AG04449 (cell line): ENCODE measurements around the gene GFM2.

Experiments
- CTCF ChIA-PET: fragments of 350-600 bp; formaldehyde crosslinking; extraction: SDS; loops from one replicate; lab custom pipeline; 2021; ENCODE audit warnings: antibody characterized with exemption; lab: Yijun Ruan, JAX
- POLR2A ChIA-PET: fragments of 400-600, 350-600 bp; formaldehyde crosslinking; extraction: SDS; loops from one replicate; lab custom pipeline; 2020; ENCODE audit warnings: antibody characterized with exemption, inconsistent platforms; lab: Yijun Ruan, JAX
- DNase-seq: peaks from one replicate; pipeline ENCODE4 v3.0.0-alpha.2; 2010; ENCODE audit warnings: low read depth, low spot score
- H3K4me3 ChIP-seq: 2 replicates; pipeline ENCODE4 v1.5.1; 2011; ENCODE audit warnings: low read depth, mild to moderate bottlenecking, control low read depth, low read length
- TF ChIP-seq, protein P1 (sequence below): IDR thresholded peaks from one replicate; pipeline ENCODE4 v1.5.1; 2011; ENCODE audit warnings: mild to moderate bottlenecking, moderate library complexity, low read length, control low read depth, inconsistent platforms; ENCODE audit not compliant: insufficient read depth; ENCODE audit errors: missing control alignments

The GFM2 gene

DNA sequence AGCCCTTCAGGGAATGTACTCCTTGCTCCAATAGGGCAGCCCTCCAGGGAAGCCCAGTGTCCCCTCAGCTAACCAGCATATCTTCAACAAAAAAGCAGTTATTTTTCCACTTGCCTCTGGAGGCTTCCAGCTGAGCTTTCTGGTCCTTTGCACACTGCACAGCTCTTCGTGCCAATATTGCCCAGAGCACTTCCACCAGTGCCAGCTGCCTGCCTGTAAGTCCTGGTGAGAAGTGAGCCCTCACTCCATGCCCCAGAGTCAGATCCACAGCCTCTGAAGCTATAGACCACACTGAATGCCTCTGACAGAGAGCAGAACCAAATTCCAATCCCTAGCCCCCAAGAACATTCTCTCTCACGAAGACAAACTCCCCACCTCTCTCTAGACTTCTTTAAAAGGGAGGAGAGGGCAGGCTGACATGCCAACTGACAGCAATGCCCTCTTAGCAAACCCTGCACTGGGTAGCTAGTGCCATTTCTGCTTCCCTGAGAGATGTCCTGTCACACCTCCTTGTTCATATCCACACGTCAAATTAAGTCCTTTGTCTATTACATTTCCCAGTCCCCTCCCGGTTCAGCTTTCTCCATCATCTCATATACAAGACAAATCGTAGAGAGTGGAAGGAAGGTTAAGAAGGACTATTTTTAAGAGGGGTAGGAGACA lies 94.6 kb downstream of the GFM2 start:
- H3K4me3 ChIP-seq, result no peak overlapping the region
- TF ChIP-seq, protein P1, sequence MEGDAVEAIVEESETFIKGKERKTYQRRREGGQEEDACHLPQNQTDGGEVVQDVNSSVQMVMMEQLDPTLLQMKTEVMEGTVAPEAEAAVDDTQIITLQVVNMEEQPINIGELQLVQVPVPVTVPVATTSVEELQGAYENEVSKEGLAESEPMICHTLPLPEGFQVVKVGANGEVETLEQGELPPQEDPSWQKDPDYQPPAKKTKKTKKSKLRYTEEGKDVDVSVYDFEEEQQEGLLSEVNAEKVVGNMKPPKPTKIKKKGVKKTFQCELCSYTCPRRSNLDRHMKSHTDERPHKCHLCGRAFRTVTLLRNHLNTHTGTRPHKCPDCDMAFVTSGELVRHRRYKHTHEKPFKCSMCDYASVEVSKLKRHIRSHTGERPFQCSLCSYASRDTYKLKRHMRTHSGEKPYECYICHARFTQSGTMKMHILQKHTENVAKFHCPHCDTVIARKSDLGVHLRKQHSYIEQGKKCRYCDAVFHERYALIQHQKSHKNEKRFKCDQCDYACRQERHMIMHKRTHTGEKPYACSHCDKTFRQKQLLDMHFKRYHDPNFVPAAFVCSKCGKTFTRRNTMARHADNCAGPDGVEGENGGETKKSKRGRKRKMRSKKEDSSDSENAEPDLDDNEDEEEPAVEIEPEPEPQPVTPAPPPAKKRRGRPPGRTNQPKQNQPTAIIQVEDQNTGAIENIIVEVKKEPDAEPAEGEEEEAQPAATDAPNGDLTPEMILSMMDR, result no peak
- POLR2A ChIA-PET, result interaction anchor here (0.9 kb wide), 1 partner anchor 232 kb away, joined by 3 read pairs; no protein-coding TSS in a partner anchor
- DNase-seq, result no peak
- CTCF ChIA-PET, result interaction anchor here (0.7 to 7.8 kb wide), 18 partner anchors 7 to 1584 kb away, joined by 3 to 141 read pairs (median 5); no protein-coding TSS in a partner anchor
